SU-DHL-6 (cell line): Measurements from ENCODE around the gene BTG4.

Experiments used
- EZH2phosphoT487 ChIP-seq: fragments of 200-600 bp; sonication (generic), shearing (Covaris generic); conservative IDR thresholded peaks from 2 replicates; pipeline ENCODE4 v1.6.1; 2018; ENCODE audit warnings: mild to moderate bottlenecking, antibody characterized with exemption, low read length, moderate library complexity, mixed read lengths
- TF ChIP-seq, protein P1 (sequence below): fragments of 200-600 bp; sonication (generic); IDR thresholded peaks from one replicate; pipeline ENCODE4 v1.5.1; 2017; ENCODE audit warnings: antibody characterized with exemption, mild to moderate bottlenecking, low read length, moderate library complexity; ENCODE audit not compliant: insufficient read depth, poor library complexity, severe bottlenecking

- no peak for TF ChIP-seq EZH2phosphoT487
- TF ChIP-seq, protein P1, sequence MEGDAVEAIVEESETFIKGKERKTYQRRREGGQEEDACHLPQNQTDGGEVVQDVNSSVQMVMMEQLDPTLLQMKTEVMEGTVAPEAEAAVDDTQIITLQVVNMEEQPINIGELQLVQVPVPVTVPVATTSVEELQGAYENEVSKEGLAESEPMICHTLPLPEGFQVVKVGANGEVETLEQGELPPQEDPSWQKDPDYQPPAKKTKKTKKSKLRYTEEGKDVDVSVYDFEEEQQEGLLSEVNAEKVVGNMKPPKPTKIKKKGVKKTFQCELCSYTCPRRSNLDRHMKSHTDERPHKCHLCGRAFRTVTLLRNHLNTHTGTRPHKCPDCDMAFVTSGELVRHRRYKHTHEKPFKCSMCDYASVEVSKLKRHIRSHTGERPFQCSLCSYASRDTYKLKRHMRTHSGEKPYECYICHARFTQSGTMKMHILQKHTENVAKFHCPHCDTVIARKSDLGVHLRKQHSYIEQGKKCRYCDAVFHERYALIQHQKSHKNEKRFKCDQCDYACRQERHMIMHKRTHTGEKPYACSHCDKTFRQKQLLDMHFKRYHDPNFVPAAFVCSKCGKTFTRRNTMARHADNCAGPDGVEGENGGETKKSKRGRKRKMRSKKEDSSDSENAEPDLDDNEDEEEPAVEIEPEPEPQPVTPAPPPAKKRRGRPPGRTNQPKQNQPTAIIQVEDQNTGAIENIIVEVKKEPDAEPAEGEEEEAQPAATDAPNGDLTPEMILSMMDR = no peak
Observed at GRCh38 chr11:111557425-111558111, 45.4 kb upstream of the BTG4 start.
